HG02981 (cell line): ENCODE measurements around the gene PAPPA2.
A peak's percentile ranks its signal among the peaks of the same experiment; 100 is the strongest.

ENCODE experiments used
- ATAC-seq: cut with Tn5 transposase; IDR thresholded peaks from one replicate; pipeline ENCODE4 v1.9.1; 2021; ENCODE audit warnings: mild to moderate bottlenecking, moderate library complexity; ENCODE audit not compliant: unreplicated experiment

Gene PAPPA2

GRCh38 chr1:176499671-176500070 lies 36.7 kb downstream of the PAPPA2 start:
- no peak for ATAC-seq

GRCh38 chr1:176501599-176501998 lies 38.6 kb downstream of the PAPPA2 start:
- no peak for ATAC-seq

GRCh38 chr1:176504848-176505553 lies 42.0 kb downstream of the PAPPA2 start:
- no peak for ATAC-seq

- no peak for ATAC-seq
Measured at GRCh38 chr1:176512966-176513365, 50.0 kb downstream of the PAPPA2 start.

- no peak for ATAC-seq
Measured at GRCh38 chr1:176515310-176515709, 52.3 kb downstream of the PAPPA2 start.

- peak; percentile 92 for ATAC-seq
Measured at GRCh38 chr1:176517484-176517883, 54.5 kb downstream of the PAPPA2 start.

GRCh38 chr1:176521211-176521610 lies 58.2 kb downstream of the PAPPA2 start:
- ATAC-seq, result no peak

GRCh38 chr1:176522310-176522845 lies 59.4 kb downstream of the PAPPA2 start:
- ATAC-seq, result no peak

- no peak for ATAC-seq
Measured at GRCh38 chr1:176529395-176530090, 66.6 kb downstream of the PAPPA2 start.

- no peak for ATAC-seq
Measured at GRCh38 chr1:176531036-176531435, 68.1 kb downstream of the PAPPA2 start.

GRCh38 chr1:176531921-176532897 lies 69.2 kb downstream of the PAPPA2 start:
- ATAC-seq, result no peak

GRCh38 chr1:176533020-176533419 lies 70.0 kb downstream of the PAPPA2 start:
- ATAC-seq, result no peak

GRCh38 chr1:176536588-176536987 lies 73.6 kb downstream of the PAPPA2 start:
- ATAC-seq, result no peak

- no peak for ATAC-seq
Measured at GRCh38 chr1:176539018-176539417, 76.0 kb downstream of the PAPPA2 start.

GRCh38 chr1:176540428-176540827 lies 77.5 kb downstream of the PAPPA2 start:
- no peak for ATAC-seq

- no peak for ATAC-seq
Measured at GRCh38 chr1:176541663-176542062, 78.7 kb downstream of the PAPPA2 start.

- no peak for ATAC-seq
Measured at GRCh38 chr1:176542352-176542751, 79.4 kb downstream of the PAPPA2 start.

- no peak for ATAC-seq
Measured at GRCh38 chr1:176543360-176544129, 80.6 kb downstream of the PAPPA2 start.

GRCh38 chr1:176545034-176545639 lies 82.2 kb downstream of the PAPPA2 start:
- no peak for ATAC-seq

GRCh38 chr1:176546825-176547224 lies 83.8 kb downstream of the PAPPA2 start:
- no peak for ATAC-seq
